Hematopoietic multipotent progenitor cell treated with erythropoietin and hydrocortisone succinate and interleukin-3 and kit ligand, for 17 days (in vitro differentiated cells): ENCODE data around the gene TNFRSF17.

Source experiments
- DNase-seq: peaks from one replicate; pipeline ENCODE4 v3.0.0-alpha.2; 2015; ENCODE audit warnings: low spot score

Gene TNFRSF17

DNA sequence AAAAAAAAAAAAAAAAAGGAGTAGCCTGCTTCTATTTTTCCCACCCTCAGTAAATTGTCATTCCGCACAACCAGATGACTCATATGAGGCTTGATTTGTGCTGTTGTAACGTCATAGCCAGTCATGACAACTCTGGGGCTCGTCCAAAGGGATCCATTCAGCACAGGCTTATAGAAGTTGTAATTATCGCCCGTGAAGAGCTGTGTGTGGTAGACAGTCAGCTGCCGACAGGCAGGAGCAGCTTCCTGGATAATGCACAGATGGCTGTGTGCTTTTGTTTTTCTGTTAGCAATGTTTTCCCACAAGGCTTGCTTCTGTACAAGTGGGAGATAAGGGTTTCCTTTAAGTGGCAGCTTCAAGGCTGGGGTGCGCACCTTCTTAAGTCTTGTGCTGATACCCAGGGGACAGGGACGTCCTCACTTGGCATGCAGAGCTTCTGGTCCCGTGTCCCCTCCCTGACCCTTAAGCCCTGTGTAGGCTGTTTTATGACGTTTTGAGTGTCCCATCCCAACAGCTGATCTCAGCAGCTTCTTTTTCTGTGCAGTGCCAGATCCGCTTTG, 37.5 kb downstream of the TNFRSF17 start:
- DNase-seq: no peak

DNA sequence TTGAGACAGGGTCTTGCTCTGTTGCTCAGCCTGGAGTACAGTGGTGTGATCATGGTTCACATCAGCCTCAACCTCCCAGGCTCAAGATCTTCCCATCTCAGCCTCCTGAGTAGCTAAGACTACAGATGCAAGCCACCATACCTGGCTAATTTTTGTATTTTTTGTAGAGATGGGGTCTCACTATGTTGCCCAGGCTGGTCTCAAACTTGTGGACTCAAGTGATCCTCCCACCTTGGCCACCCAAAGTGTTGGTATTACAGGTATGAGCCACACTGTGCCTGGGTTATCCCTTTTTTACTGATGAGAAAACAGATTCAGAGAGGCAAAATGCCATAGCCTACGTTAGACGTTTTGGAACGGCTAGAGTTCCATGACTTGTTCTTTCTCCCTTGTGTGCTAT, 41.6 kb downstream of the TNFRSF17 start:
- DNase-seq: no peak

DNA sequence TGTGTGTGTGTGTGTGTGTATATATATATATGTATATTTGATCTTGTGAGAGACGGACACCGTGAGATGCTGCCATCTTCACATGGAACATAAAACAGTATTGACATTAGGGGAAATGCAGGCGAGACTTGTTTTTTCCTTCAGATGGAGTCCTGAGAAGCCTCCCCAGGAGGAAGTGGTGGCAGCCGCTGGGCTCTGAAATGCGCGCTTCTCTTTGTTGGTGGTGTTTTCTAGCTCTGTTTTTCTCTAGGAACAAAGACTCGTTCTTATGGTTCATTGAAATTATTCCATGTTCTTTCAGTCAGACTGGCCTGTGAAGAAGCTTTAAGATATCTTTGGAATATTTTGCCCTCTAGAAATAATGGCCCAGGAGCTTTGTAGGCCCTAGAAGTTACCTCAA, 44.5 kb downstream of the TNFRSF17 start:
- no peak for DNase-seq

DNA sequence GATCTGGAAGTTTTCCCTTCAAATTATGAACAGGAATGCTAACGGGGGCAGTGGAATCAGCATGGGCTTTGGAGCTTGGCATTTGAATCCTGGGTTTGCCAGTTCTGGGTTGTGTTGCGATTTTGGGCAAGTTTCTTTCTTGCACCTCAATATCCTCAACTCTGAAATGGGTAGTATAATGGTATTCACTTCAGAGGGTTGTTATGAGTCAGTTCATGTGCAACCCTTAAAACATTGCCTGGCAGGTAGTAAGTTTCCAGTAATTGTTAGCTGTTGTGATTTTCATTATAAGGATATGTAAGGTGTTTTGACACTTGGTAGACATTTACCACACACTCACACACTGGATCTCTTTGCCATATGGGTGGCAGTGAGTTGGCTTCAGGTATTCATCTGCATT, 44.9 kb downstream of the TNFRSF17 start:
- DNase-seq: no peak

DNA sequence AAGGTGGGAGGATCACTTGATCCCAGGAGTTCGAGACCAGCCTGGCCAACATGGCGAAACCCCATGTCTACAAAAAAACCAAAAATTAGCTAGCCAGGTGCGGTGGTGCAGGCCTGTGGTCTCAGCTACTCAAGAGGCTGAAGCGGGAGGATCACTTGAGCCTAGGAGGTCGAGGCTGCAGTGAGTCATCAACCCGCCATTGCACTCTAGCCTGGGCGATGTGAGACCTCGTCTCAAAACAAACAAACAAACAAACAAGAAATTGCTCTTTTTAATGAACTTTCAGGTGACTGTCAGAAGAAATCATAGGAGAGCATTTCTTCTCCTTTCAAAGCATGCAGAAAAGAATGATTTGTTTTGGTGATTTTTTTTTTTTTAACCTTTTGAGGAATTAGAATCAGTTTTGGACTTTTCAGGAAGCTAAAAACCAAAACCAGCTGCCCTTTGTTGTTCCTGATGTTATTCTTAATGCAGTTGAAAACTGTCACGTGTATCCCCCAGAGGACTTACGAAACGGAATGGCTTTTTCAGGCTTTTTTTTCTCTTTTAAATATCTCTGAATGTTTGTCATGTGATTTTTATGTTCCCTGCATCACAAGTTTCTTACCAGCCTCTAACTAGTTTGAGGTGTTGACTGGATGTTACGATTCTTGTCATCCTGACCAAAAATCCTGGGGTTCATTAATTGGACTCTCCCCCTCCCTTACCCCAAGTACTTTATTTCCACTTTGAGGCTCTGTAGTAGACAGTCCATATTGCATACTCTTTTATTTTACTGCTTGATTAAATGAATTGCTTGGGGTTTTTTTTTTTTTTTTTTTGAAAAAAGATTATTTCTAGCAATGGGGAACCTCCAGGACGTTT, 45.6 kb downstream of the TNFRSF17 start:
- DNase-seq: no peak

DNA sequence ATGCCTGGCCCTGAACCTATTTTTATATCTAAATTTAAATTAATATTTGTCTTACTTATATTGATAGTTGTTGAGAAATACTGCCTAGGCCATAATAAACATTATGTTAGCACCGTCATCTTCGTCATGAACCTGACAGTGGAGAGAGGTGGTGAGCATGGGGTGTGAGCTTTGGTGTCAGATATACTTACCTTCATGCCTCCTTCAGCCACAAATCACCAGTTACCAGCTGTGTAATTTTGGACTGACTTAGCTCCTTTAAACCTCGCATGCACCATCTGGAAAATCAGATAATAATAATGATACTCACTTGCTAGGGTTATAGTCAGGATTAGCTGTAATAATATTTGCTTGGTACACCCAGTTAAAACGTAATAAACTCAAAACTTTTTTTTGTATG, 46.6 kb downstream of the TNFRSF17 start:
- peak; percentile 49 for DNase-seq

DNA sequence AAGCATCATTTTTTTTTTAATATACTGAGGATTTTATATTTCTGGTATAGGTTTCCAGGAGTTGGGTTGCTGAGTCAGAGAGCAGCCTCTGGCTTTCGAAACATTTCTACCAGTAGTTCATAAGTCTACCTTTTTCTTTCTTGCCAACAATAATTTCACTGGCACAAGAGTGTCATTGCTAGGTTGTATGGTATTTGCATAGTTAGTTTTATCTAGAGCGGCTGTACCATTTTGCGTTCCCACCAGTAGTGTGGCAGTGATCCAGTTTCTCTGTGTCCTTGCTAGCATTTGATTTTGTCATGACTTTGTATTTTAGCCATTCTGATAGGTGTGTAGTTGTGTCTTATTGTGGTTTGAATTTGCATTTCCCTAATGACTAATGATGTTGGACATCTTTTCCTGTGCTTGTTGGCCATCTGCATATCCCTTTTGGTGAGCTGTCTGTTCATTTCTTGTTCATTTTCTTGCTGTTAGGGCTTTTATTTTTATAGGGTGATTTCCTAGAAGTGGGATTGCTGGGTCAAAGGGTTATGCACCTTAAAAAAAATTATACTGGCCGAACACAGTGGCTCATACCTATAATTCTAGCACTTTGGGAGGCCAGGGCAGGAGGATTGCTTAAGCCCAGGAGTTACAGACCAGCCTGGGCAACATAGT, 51.4 kb downstream of the TNFRSF17 start:
- no peak for DNase-seq

DNA sequence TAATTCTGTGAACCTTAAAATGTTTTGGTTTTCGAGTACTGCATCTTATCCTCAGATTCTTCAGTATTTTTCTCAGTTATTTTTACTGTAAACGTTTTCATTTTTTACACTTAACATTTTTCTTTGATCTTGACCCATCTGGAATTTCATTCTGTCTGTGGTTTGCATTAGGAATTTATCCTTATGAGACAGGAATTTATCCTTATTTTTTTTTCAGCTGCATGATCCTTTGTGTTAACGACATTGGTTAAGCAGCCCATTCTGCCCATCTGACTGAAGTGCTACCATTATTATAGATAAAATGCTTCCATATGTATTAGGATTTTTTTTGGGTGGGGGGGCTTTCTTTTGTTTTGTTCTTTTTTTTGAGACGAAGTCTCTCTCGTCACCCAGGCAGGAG, 52.5 kb downstream of the TNFRSF17 start:
- no peak for DNase-seq
